Panc1 (cell line): ENCODE data around the gene SIGLEC1. TPM values are rescaled to one million over a fixed set of nuclear protein-coding genes. Genes with fewer than 3 reads are reported as not detected.

ENCODE experiments used
- ATAC-seq: fragments of 200-7000 bp; cut with Tn5 transposase; 2 replicates; pipeline ENCODE4 v1.9.1; 2020; ENCODE audit warnings: mild to moderate bottlenecking, moderate library complexity
- BruUV-seq: library from RNA; stranded (reverse); fragments of 400-500 nt; replicated peaks from 2 replicates; lab custom pipeline; 2021; lab: Mats Ljungman, UMichigan
- CTCF ChIA-PET: fragments of 300-600 bp; sonication (Branson Sonifier 250); formaldehyde crosslinking; loops from one replicate; lab custom pipeline; 2022; ENCODE audit warnings: antibody characterized with exemption; lab: Charles Lee
- POLR2A ChIA-PET: fragments of 300-600 bp; sonication (Branson Sonifier 250); formaldehyde crosslinking; loops from one replicate; lab custom pipeline; 2022; ENCODE audit warnings: antibody characterized with exemption; lab: Charles Lee
- DNase-seq: peaks from one replicate; pipeline ENCODE4 v3.0.0-alpha.2; 2010; ENCODE audit warnings: low read depth, low spot score
- H3K27ac ChIP-seq: 2 replicates; pipeline ENCODE4 v1.5.1; 2011; ENCODE audit warnings: mild to moderate bottlenecking, low read length, inconsistent platforms
- H3K27me3 ChIP-seq: fragments of 200-500 bp; sonication (Bioruptor generic); 2 replicates; pipeline ENCODE4 v1.6.0; 2014; ENCODE audit warnings: low read length, inconsistent platforms; ENCODE audit not compliant: control insufficient read depth, insufficient read depth
- H3K36me3 ChIP-seq: fragments of 200-500 bp; sonication (Bioruptor generic); 2 replicates; pipeline ENCODE4 v1.5.1; 2014; ENCODE audit warnings: inconsistent platforms, mild to moderate bottlenecking, low read length, moderate library complexity; ENCODE audit not compliant: control insufficient read depth, insufficient read depth
- H3K4me1 ChIP-seq: 2 replicates; pipeline ENCODE4 v1.5.1; 2011; ENCODE audit warnings: inconsistent platforms, mild to moderate bottlenecking, low read length, moderate library complexity; ENCODE audit not compliant: control insufficient read depth, insufficient read depth
- H3K4me3 ChIP-seq, 2 experiments: 2 replicates each; pipeline ENCODE4 v1.5.1; 2011 to 2012; ENCODE audit warnings: low read depth in 2 of 2, low read length in 2 of 2, mild to moderate bottlenecking in 2 of 2, inconsistent platforms in 1 of 2, moderate library complexity in 1 of 2
- H3K9me3 ChIP-seq: fragments of 200-500 bp; sonication (Bioruptor generic); 2 replicates; pipeline ENCODE4 v1.5.1; 2014; ENCODE audit warnings: low read depth, mild to moderate bottlenecking, inconsistent platforms, low read length, moderate library complexity; ENCODE audit not compliant: control insufficient read depth, insufficient read depth
- CTCF ChIP-seq: fragments of 450-650 bp; IDR thresholded peaks from 2 replicates; pipeline ENCODE4 v1.5.1; 2017; ENCODE audit warnings: mild to moderate bottlenecking
- POLR2AphosphoS5 ChIP-seq: IDR thresholded peaks from 2 replicates; pipeline ENCODE4 v1.6.1; 2012; ENCODE audit warnings: mild to moderate bottlenecking, low read depth, low read length, moderate library complexity
- SIN3A ChIP-seq: IDR thresholded peaks from 2 replicates; pipeline ENCODE4 v1.6.1; 2012; ENCODE audit warnings: low read depth, mild to moderate bottlenecking, low read length, moderate library complexity, borderline replicate concordance; ENCODE audit not compliant: insufficient read depth
- TCF7L2 ChIP-seq: IDR thresholded peaks from 2 replicates; pipeline ENCODE4 v1.6.1; 2011; ENCODE audit warnings: mild to moderate bottlenecking, low read depth, low read length, inconsistent platforms
- in situ Hi-C: cut with HindIII; loops from 2 replicates; pipeline ENCODE4 v1.10.0; 2016; ENCODE audit warnings: low sequenced_read_pairs, low pct_unique_long_range_greater_than_20kb
- intact Hi-C: fragments of 100-400 bp; cut with micrococcal nuclease; formaldehyde crosslinking; loops from one replicate; pipeline ENCODE4 v1.10.0; 2022; ENCODE audit not compliant: unreplicated experiment
- total RNA-seq: library from RNA; stranded (reverse); gene quantifications from one replicate; pipeline ENCODE4 v1.2.1, GENCODE V29; 2021; ENCODE audit not compliant: unreplicated experiment
- TF ChIP-seq, protein P1 (sequence below), 2 experiments: IDR thresholded peaks; 2 replicates each; pipeline ENCODE4 v1.6.1; 2011 to 2012; ENCODE audit warnings: low read depth in 2 of 2, control low read depth in 1 of 2, low read length in 1 of 2, mild to moderate bottlenecking in 1 of 2, moderate library complexity in 1 of 2; ENCODE audit not compliant: insufficient read depth in 1 of 2

The SIGLEC1 gene
- total RNA-seq, 1 experiment from 2014 or later: 0.03 TPM

GRCh38 chr20:3758566-3758965, 46.2 kb upstream of the SIGLEC1 start:
- in situ Hi-C loops (no loop called here), intact Hi-C loops (no loop called here)
- no peak for ATAC-seq
- no peak for DNase-seq
- H3K4me3 ChIP-seq: no peak overlapping the region
- ChIA-PET CTCF (no interaction called here), POLR2A (no interaction called here)
- TF ChIP-seq POLR2AphosphoS5 (no peak), CTCF (no peak), TCF7L2 (no peak), SIN3A (no peak)
- TF ChIP-seq, protein P1, sequence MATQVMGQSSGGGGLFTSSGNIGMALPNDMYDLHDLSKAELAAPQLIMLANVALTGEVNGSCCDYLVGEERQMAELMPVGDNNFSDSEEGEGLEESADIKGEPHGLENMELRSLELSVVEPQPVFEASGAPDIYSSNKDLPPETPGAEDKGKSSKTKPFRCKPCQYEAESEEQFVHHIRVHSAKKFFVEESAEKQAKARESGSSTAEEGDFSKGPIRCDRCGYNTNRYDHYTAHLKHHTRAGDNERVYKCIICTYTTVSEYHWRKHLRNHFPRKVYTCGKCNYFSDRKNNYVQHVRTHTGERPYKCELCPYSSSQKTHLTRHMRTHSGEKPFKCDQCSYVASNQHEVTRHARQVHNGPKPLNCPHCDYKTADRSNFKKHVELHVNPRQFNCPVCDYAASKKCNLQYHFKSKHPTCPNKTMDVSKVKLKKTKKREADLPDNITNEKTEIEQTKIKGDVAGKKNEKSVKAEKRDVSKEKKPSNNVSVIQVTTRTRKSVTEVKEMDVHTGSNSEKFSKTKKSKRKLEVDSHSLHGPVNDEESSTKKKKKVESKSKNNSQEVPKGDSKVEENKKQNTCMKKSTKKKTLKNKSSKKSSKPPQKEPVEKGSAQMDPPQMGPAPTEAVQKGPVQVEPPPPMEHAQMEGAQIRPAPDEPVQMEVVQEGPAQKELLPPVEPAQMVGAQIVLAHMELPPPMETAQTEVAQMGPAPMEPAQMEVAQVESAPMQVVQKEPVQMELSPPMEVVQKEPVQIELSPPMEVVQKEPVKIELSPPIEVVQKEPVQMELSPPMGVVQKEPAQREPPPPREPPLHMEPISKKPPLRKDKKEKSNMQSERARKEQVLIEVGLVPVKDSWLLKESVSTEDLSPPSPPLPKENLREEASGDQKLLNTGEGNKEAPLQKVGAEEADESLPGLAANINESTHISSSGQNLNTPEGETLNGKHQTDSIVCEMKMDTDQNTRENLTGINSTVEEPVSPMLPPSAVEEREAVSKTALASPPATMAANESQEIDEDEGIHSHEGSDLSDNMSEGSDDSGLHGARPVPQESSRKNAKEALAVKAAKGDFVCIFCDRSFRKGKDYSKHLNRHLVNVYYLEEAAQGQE (IDR thresholded peaks at IDR 0.05; ENCODE audit: insufficient read depth in 1 of 2, low read depth in 2 of 2, low read length in 1 of 2): no peak
- no peaks in the 10 kb centered on the region for H3K27me3 ChIP-seq
- no peaks in the 10 kb centered on the region for H3K4me1 ChIP-seq
- no peak overlapping the region for H3K27ac ChIP-seq
- H3K9me3 ChIP-seq: no peaks in the 10 kb centered on the region
- no peaks in the 10 kb centered on the region for H3K36me3 ChIP-seq
- no TSS peak for BruUV-seq

GRCh38 chr20:3757268-3757667, 44.9 kb upstream of the SIGLEC1 start:
- ATAC-seq (no peak), DNase-seq (no peak)
- Histone ChIP-seq H3K36me3 (no peaks in the 10 kb centered on the region), H3K27ac (no peak overlapping the region), H3K27me3 (no peaks in the 10 kb centered on the region), H3K4me3 (no peak overlapping the region), H3K4me1 (no peaks in the 10 kb centered on the region), H3K9me3 (no peaks in the 10 kb centered on the region)
- ChIA-PET CTCF (interaction anchor here (0.7 kb wide), 1 partner anchor 10 kb away, joined by 3 read pairs; the partner anchor contains the start of gene ADISSP), POLR2A (interaction anchor here (0.6 to 0.7 kb wide), 2 partner anchors 14 to 76 kb away, joined by 4 to 6 read pairs; no protein-coding TSS in a partner anchor)
- BruUV-seq: no TSS peak
- intact Hi-C loops: no loop called here
- no peak for TF ChIP-seq SIN3A
- no peak for TF ChIP-seq TCF7L2
- TF ChIP-seq POLR2AphosphoS5: no peak
- no peak for TF ChIP-seq CTCF
- TF ChIP-seq, protein P1 (IDR thresholded peaks at IDR 0.05; ENCODE audit: insufficient read depth in 1 of 2, low read depth in 2 of 2, low read length in 1 of 2): no peak
- in situ Hi-C loops: no loop called here
